Activated CD8-positive, alpha-beta memory T cell treated with anti-CD3 and anti-CD28 coated beads, Interleukin-2, amount 50 U/mL, for 24 hours (primary cell): ENCODE data around the gene SGTA.
A peak's percentile ranks its signal among the peaks of the same experiment; 100 is the strongest.

ENCODE experiments used
- DNase-seq: peaks from one replicate; pipeline ENCODE4 v3.0.0-alpha.2; 2020; ENCODE audit errors: extremely low read depth

SGTA gene

GRCh38 chr19:2755448-2755705 is 27.7 kb downstream of the SGTA start:
- no peak for DNase-seq

GRCh38 chr19:2754659-2755447 is 28.2 kb downstream of the SGTA start:
- DNase-seq: no peak

DNA sequence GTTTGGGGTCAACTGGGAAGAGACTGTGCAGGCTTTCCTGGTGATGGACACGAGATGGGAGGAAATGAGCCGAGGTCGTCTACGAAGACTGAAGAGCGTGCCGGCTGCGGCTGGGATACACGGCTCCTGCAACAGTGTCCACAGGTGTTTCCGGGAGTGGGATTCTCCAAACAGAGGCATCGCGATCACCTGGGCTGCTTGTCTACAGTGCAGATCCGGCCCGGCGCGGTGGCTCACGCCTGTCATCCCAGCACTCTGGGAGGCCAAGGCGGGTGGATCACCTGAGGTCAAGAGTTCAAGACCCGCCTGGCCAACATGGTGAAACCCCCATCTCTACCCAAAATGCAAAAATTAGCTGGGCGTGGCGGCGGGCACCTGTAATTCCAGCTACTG is 31.6 kb downstream of the SGTA start:
- no peak for DNase-seq

DNA sequence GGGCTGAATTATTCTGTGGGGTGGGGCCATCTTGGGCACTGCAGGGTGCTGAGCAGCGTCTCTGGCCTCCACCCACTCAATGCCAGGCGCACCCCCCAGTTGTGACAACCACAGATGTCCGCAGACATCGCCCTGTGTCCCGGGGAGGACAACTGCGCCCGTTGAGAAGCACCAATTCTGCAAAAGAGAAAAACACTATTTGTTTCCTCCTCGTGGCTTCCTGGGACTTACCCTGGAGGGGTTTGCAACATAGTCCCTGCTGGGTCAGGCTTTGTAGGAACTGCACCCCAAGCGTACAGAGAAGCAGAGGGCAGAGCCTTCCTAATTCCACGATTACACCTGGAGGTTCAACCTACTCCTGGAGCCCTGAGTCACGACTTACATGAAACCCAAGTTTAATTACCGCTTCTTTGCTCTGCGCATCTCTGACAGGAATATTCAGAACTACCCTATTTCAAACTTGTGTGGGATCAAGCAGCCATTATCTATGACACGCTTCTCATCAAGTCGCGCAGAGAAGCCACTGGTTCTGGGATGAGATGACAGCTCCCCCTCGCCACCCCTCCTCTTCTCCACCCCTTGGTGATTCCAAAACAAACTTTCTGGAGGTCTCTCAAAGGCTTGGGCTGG is 32.1 kb downstream of the SGTA start:
- no peak for DNase-seq

DNA sequence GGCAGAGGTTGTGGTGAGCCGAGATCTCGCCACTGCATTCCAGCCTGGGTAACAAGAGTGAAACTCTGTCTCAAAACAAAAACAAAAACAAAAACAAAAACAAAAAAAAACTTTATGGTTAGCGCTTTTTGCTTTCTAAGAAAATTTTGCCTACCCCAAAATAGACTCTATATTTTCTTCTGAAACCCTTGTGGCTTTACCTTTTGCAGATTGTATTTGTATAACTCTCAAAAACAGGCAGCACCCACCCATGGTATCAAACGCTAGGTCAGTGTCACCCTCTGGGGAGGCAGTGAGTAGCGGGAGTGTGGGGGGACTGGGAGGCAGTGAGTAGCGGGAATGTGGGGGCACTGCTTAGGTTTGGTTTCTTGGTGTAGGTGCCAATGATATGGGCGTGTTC is 35.7 kb downstream of the SGTA start:
- DNase-seq: no peak

DNA sequence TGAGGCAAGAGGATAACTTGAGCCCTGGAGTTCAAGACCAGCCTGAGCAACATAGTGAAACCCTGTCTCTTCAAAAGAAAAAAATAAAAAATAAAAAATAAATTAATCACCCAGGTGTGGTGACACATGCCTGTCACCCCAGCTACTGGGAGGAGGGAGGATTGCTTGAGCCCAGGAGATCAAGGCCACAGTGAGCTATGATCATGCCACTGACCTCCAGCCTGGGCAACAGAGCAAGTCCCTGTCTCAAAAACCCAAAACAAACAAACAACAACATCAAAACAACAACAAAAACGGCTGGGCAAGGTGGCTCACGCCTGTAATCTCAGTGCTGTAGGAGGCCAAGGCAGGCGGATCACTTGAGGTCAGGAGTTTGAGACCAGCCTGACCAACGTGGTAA is 39.0 kb downstream of the SGTA start:
- DNase-seq: no peak

DNA sequence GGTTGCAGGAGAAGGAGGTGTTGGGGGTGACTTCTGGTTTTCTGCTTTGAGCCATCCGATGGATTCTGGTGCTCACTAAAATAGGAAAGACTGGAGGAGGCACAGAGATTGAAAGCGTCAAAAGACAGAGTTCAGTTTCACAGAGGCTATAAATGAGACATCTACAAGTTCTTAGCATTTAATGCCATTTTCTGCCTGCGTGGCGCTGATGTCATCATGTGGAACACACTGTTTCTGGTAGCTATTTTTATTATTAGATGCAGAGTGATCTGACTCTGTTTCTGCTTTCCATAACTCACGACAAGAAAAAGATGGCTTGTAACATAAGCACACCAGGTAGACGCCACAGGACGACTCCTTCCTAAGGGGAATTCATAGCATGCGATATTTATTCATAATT is 40.0 kb downstream of the SGTA start:
- no peak for DNase-seq

- DNase-seq: no peak
Measured at GRCh38 chr19:2740314-2740656, 42.8 kb downstream of the SGTA start.

GRCh38 chr19:2739602-2740313 is 43.3 kb downstream of the SGTA start, which contains the start of gene SLC39A3:
Gene SLC39A3, minus strand, starts transcription at chr19:2740017. Its CDS starts 2,760 bp downstream, at chr19:2737257.
- peak; percentile 99 for DNase-seq

- no peak for DNase-seq
Measured at GRCh38 chr19:2736550-2737190, 46.4 kb downstream of the SGTA start.

- no peak for DNase-seq
Measured at GRCh38 chr19:2735374-2735773, 47.7 kb downstream of the SGTA start.

GRCh38 chr19:2734589-2735288 is 48.3 kb downstream of the SGTA start:
- DNase-seq: no peak

GRCh38 chr19:2733930-2734588 is 49.0 kb downstream of the SGTA start:
- DNase-seq: no peak

DNA sequence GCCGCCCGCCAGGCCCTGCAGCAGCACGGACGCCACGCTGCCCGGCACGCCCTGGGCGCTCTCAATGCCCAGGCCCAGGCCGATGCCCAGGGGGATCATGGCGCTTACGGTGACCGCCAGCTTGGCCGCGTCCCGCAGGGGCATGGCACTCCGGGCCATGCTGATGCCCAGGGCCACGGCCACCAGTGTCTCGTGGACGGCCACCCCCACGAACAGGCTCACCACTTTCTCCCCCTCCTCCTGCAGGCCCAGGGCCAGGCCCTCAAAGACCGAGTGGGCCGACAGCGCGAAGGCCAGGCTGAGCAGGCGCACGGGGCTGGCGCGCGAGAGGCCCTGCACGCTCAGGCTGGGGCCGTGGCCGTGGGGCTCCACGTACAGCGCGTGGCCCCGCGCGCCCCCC is 50.2 kb downstream of the SGTA start:
- DNase-seq: no peak

- DNase-seq: no peak
Measured at GRCh38 chr19:2732157-2732725, 50.8 kb downstream of the SGTA start.

DNA sequence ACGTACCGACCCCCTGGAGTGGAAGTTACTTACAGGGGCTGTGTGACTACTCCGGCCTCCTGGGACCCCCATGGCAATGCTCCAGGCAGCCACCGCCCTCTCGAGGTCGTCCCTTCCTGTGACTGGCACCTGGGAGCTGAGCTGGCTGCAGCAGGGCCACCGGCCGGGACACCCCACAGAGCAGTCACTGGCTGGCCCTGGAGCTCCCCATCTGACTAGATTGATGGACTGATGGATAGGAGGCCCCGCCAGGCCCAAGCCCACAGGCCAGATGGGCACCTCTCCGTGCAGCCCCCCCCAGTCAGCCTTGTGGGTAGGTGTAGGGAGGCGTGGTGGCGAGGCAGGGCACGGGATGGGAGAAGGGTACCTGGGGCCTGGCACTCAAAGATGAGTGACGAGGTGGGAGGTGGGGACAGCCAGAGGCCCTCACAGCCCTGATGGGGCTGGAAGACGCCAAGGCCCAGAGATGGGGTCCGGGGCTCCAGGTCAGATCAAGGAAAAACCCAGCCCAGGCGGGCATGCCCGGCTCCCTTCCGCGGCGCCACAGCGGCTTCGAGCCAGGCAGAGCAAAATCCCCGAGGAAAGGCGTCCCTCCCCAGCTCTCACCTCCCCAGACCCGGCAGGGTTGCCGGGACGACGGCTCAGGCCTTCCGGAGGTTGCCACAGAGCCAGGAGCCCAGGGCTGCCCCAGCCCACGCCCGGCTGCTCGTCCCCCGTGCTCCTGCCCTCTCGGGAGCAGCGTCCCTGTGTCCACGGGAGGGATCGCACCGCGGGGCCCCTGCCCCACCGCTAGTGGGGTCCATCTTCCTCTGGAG is 51.7 kb downstream of the SGTA start:
- no peak for DNase-seq

- DNase-seq: no peak
Measured at GRCh38 chr19:2729943-2730818, 52.9 kb downstream of the SGTA start.

- no peak for DNase-seq
Measured at GRCh38 chr19:2728783-2729387, 54.2 kb downstream of the SGTA start.

GRCh38 chr19:2727640-2727944 is 55.5 kb downstream of the SGTA start:
- DNase-seq: no peak
